ENCODE data around the gene KLF13. TPM values are rescaled to one million over a fixed set of nuclear protein-coding genes. Genes with fewer than 3 reads are reported as not detected.

Gene KLF13
- total and polyA plus RNA-seq, 2 donors (not counting 1 experiment from before 2014, with no cell fraction given): 65.5 to 140 TPM

DNA sequence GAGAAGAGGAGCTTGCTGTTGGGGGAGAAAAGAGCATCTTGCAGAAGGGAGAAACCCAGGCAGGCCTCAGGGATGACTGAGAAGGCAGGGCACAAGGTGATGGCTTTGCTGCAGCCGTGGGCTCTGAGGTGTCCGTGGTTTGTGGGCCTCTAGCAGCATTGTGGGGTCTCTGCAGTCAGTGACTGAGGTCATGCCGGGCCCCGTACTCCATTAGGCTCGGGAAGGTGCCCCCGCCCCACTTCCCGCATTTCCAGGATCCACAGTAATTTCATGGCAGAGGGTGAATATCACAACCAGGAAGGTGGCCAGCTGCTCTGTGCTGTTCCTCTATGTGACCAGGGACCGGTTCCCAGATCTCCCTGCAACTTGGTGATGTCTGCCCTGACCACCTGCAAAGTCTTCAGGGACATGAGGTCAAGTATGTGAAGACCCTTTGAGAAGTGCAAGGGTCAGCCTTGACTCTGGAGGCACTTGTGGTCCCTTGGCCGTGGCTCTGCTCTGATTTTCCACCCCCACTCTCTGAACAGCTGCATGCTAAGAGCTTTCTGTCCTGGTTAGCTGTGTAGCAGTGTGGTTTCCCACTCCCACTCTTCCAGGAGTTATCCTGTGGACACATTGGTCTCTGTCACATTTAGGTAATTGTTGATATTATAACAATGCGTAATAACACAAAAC lies 3.6 kb downstream of the KLF13 start:
- Histone ChIP-seq H3K9me3 (ENCODE audit: control extremely low read depth in 1 of 3, control insufficient read depth in 2 of 3, insufficient read depth in 1 of 3, low read length in 2 of 3) (no peaks in the 10 kb centered on the region), H3K4me2 (replicated peaks; ENCODE audit: low read depth, low read length, poor library complexity, severe bottlenecking) (peak overlapping the region; percentile 75), H3K27me3 (replicated peaks in 1 of 4; ENCODE audit: control extremely low read depth in 1 of 4, control insufficient read depth in 3 of 4, insufficient read depth in 4 of 4, low read length in 3 of 4) (no peaks in the 10 kb centered on the region), H4K20me1 (ENCODE audit: control insufficient read depth, insufficient read depth, low read length, poor library complexity, severe bottlenecking) (peaks cover 72% of the 10 kb centered on the region), H3K27ac (ENCODE audit: low read length in 2 of 2) (peak overlapping the region; percentile 91 to 97), H3K9ac (ENCODE audit: low read length) (peak overlapping the region; percentile 92), H3K4me3 (ENCODE audit: control extremely low read depth in 1 of 5, extremely low read depth in 1 of 5, insufficient read depth in 1 of 5, low read depth in 2 of 5, low read length in 4 of 5) (peak overlapping the region in 2 of 5 experiments; percentile 77 to 88), H3K36me3 (replicated peaks in 1 of 2; ENCODE audit: control extremely low read depth in 1 of 2, control insufficient read depth in 1 of 2, extremely low read depth in 1 of 2, insufficient read depth in 2 of 2, low read length in 1 of 2) (peaks cover 4 to 16% of the 10 kb centered on the region in 2 experiments), H2AFZ (ENCODE audit: insufficient read depth, low read depth, low read length, poor library complexity, severe bottlenecking) (no peak overlapping the region), H3K4me1 (ENCODE audit: control insufficient read depth in 2 of 2, insufficient read depth in 2 of 2, low read length in 2 of 2) (peaks cover 60 to 66% of the 10 kb centered on the region in 2 donors), H3K79me2 (ENCODE audit: control insufficient read depth, insufficient read depth, low read length) (peaks cover 72% of the 10 kb centered on the region)
- ChIA-PET POLR2A (interaction anchor here (2.6 to 7.0 kb wide), 2 partner anchors 23 to 65 kb away, joined by 11 to 137 read pairs; no protein-coding TSS in a partner anchor), CTCF (interaction anchor here (1.0 to 1.8 kb wide), 5 partner anchors 28 to 158 kb away, joined by 3 to 11 read pairs (median 6); no protein-coding TSS in a partner anchor)
- DNase-seq: no peak
- peaks cover 63% of the 10 kb centered on the region for H3K4me1 Mint-ChIP-seq
- no peaks in the 10 kb centered on the region for H3K27me3 Mint-ChIP-seq
- 84% methylated on average over 9 of the region's 10 CpGs for WGBS (ENCODE audit: insufficient coverage)
- intact Hi-C loops (cut with micrococcal nuclease): loop anchor here (1.0 kb wide), 1 partner anchor 8 kb away; no protein-coding TSS in a partner anchor
- H3K4me3 Mint-ChIP-seq: peak overlapping the region; percentile 91
- peak overlapping the region; percentile 90 for H3K27ac Mint-ChIP-seq
- ATAC-seq (ENCODE audit: low read depth): no peak
- TF ChIP-seq, protein P1, sequence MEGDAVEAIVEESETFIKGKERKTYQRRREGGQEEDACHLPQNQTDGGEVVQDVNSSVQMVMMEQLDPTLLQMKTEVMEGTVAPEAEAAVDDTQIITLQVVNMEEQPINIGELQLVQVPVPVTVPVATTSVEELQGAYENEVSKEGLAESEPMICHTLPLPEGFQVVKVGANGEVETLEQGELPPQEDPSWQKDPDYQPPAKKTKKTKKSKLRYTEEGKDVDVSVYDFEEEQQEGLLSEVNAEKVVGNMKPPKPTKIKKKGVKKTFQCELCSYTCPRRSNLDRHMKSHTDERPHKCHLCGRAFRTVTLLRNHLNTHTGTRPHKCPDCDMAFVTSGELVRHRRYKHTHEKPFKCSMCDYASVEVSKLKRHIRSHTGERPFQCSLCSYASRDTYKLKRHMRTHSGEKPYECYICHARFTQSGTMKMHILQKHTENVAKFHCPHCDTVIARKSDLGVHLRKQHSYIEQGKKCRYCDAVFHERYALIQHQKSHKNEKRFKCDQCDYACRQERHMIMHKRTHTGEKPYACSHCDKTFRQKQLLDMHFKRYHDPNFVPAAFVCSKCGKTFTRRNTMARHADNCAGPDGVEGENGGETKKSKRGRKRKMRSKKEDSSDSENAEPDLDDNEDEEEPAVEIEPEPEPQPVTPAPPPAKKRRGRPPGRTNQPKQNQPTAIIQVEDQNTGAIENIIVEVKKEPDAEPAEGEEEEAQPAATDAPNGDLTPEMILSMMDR (IDR thresholded peaks at IDR 0.05): no peak
- no peaks in the 10 kb centered on the region for H3K9me3 Mint-ChIP-seq (ENCODE audit: insufficient read depth)

DNA sequence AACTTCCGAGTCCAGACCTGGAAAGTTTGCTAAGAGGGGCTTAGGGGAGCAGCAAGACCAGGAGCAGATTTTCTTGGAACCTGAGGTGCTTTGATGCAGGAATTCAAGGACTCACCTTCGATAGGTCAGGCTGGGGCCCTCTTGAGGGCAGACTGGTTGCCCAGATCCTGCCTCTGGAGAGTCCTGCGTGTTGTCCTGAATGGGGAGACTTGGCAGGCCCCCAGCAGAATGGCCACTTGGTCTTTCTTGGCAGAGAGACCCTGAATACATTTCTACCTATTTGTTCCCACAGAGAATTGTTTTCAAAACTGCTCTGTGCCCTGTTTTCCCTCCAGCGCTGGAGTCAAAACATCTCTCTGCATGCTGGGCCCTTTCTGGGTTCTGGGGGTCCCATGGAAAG lies 4.2 kb downstream of the KLF13 start:
- Histone ChIP-seq H3K27me3 (replicated peaks in 1 of 4; ENCODE audit: control extremely low read depth in 1 of 4, control insufficient read depth in 3 of 4, insufficient read depth in 4 of 4, low read length in 3 of 4) (no peaks in the 10 kb centered on the region), H3K36me3 (replicated peaks in 1 of 2; ENCODE audit: control extremely low read depth in 1 of 2, control insufficient read depth in 1 of 2, extremely low read depth in 1 of 2, insufficient read depth in 2 of 2, low read length in 1 of 2) (peaks cover 4 to 20% of the 10 kb centered on the region in 2 experiments), H3K9ac (ENCODE audit: low read length) (peak overlapping the region; percentile 28), H4K20me1 (ENCODE audit: control insufficient read depth, insufficient read depth, low read length, poor library complexity, severe bottlenecking) (peaks cover 78% of the 10 kb centered on the region), H3K4me2 (replicated peaks; ENCODE audit: low read depth, low read length, poor library complexity, severe bottlenecking) (peak overlapping the region; percentile 75), H3K27ac (ENCODE audit: low read length in 2 of 2) (peak overlapping the region in 1 of 2 donors; percentile 97), H3K79me2 (ENCODE audit: control insufficient read depth, insufficient read depth, low read length) (peaks cover 78% of the 10 kb centered on the region), H3K9me3 (ENCODE audit: control extremely low read depth in 1 of 3, control insufficient read depth in 2 of 3, insufficient read depth in 1 of 3, low read length in 2 of 3) (no peaks in the 10 kb centered on the region), H2AFZ (ENCODE audit: insufficient read depth, low read depth, low read length, poor library complexity, severe bottlenecking) (no peak overlapping the region), H3K4me3 (ENCODE audit: control extremely low read depth in 1 of 5, extremely low read depth in 1 of 5, insufficient read depth in 1 of 5, low read depth in 2 of 5, low read length in 4 of 5) (no peak overlapping the region), H3K4me1 (ENCODE audit: control insufficient read depth in 2 of 2, insufficient read depth in 2 of 2, low read length in 2 of 2) (peaks cover 64 to 69% of the 10 kb centered on the region in 2 donors)
- ChIA-PET POLR2A (no interaction called here), CTCF (interaction anchor here (1.0 to 1.4 kb wide), 3 partner anchors 35 to 158 kb away, joined by 3 to 6 read pairs (median 3); no protein-coding TSS in a partner anchor)
- peak overlapping the region; percentile 90 for H3K27ac Mint-ChIP-seq
- H3K4me3 Mint-ChIP-seq: peak overlapping the region; percentile 91
- H3K9me3 Mint-ChIP-seq (ENCODE audit: insufficient read depth): no peaks in the 10 kb centered on the region
- TF ChIP-seq, protein P1 (IDR thresholded peaks at IDR 0.05): no peak
- TF ChIP-seq EZH2 (IDR thresholded peaks at IDR 0.05; ENCODE audit: borderline replicate concordance, insufficient read depth, low read depth, low read length, poor library complexity, severe bottlenecking): no peak
- no peak for DNase-seq
- no peaks in the 10 kb centered on the region for H3K27me3 Mint-ChIP-seq
- intact Hi-C loops (cut with micrococcal nuclease): loop anchor here (1.0 kb wide), 1 partner anchor 7 kb away; no protein-coding TSS in a partner anchor
- 91% methylated on average over 4 of the region's 4 CpGs for WGBS (ENCODE audit: insufficient coverage)
- no peak for ATAC-seq (ENCODE audit: low read depth)
- peaks cover 66% of the 10 kb centered on the region for H3K4me1 Mint-ChIP-seq

All from B cell (primary cell).